Retinal pigment epithelial cell (primary cell): ENCODE results near the gene RIPOR2.

Experiments used
- DNase-seq: peaks from one replicate; pipeline ENCODE4 v3.0.0-alpha.2; 2010; ENCODE audit warnings: low read depth
- H3K4me3 ChIP-seq: 2 replicates; pipeline ENCODE4 v1.5.1; 2011; ENCODE audit warnings: mild to moderate bottlenecking, low read length, control low read depth, moderate library complexity
- TF ChIP-seq, protein P1 (sequence below): conservative IDR thresholded peaks from 2 replicates; pipeline ENCODE4 v1.5.1; 2011; ENCODE audit warnings: low read depth, low read length, control low read depth, inconsistent platforms

RIPOR2 gene

DNA sequence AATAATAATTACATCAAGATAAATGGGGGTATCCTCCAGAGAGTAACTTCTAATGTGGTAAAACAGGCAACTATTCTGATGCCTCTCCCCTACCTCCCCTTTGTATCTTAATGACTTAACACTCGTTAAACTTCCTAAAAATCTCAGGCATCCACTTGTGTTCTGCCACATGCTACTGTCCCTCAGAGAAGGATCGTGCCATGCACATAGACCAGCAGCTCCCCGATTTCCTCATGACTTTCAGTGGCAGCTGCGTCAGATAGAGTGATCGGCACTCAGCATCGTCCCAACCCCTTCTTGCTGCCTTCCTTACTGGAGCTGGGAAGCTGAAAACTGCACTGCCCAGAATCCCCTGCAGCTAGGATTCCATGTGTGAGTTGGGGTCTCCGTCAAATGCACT lies 32.1 kb downstream of the RIPOR2 start:
- TF ChIP-seq, protein P1, sequence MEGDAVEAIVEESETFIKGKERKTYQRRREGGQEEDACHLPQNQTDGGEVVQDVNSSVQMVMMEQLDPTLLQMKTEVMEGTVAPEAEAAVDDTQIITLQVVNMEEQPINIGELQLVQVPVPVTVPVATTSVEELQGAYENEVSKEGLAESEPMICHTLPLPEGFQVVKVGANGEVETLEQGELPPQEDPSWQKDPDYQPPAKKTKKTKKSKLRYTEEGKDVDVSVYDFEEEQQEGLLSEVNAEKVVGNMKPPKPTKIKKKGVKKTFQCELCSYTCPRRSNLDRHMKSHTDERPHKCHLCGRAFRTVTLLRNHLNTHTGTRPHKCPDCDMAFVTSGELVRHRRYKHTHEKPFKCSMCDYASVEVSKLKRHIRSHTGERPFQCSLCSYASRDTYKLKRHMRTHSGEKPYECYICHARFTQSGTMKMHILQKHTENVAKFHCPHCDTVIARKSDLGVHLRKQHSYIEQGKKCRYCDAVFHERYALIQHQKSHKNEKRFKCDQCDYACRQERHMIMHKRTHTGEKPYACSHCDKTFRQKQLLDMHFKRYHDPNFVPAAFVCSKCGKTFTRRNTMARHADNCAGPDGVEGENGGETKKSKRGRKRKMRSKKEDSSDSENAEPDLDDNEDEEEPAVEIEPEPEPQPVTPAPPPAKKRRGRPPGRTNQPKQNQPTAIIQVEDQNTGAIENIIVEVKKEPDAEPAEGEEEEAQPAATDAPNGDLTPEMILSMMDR, result no peak
- DNase-seq, result no peak
- no peak overlapping the region for H3K4me3 ChIP-seq

DNA sequence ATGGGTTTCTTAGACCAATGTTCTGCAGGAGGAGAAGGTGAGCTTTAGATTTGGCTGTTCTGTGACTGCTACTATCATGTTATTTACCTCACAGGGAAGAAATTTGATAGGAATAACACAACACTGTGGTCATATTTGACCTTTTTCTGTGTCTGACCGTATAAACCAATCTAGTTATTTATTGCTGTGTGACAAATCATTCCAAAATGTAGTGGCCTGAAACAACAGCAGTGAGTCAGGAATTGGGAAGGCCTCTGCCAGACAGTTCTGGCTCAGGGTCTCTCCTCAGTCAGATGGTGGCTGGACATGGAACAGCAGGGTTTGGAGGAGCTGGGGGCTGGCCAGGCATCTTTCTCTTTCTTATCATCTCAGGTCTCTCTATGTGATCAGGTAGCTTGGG lies 33.0 kb downstream of the RIPOR2 start:
- TF ChIP-seq, protein P1, result no peak
- DNase-seq, result no peak
- no peak overlapping the region for H3K4me3 ChIP-seq

DNA sequence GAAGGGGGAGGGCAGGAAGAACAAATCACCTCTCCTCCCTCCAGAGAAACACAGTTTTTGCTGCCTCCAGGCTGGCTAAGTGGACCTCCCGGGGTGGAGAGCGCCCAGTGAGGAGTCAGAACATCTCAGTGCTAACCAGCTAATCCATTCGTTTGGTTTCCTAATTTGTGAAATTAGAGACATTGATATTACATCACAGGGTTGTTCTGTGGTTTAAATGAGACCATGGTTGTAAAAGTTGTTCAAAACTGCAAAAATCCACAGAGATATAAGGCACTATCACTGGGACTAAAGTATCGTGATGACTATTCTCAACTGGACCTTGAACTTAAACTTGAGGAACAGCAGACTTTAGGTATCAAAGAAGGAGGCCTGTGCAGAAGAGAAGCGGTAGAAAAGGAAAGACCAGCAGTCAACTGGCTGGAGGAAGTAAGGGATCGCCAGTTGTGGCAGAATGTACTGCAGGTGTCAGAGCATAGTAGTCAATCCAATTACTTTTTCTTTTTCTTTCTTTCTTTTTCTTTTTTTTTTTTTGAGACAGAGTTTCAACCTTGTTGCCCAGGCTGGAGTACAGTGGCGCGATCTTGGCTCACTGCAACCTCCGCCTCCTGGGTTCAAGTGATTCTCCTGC lies 33.9 kb downstream of the RIPOR2 start:
- TF ChIP-seq, protein P1, result no peak
- DNase-seq, result no peak
- H3K4me3 ChIP-seq, result no peak overlapping the region

DNA sequence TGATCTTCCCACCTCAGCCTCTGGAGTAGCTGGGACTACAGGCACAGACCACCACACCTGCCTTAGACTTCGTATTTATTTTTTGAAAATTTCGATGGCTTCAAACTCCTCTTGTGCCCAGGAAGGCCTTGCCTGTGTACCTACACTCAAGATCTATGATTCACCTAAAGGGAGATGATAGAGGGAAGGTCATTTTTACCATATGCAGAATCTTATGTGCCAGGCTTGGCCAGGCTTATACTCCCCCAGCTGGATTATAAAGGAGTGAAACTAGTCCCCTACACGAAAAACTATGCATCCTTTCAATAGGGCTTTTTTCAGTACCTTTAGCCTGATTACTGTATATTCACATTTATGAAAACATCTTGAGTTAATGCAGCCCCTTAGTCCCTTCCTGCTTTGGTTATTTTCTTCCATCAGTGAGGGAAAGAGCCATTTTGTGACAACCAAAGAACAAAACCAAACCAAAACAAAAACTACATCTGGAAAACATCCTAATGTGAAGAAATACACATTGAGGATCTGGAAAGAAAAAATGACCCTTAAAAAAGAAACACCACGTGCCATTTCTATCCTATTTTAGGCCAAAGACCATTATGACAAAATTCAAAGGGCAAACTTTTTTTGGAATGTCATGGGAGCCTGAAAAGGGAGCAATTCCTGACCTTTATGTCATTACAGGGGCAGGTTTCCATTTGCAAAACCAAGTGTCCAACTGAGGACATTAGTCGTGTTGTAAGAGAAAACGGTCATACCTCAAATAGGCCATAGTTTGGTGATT lies 34.7 kb downstream of the RIPOR2 start:
- H3K4me3 ChIP-seq, result no peak overlapping the region
- TF ChIP-seq, protein P1, result no peak
- no peak for DNase-seq

DNA sequence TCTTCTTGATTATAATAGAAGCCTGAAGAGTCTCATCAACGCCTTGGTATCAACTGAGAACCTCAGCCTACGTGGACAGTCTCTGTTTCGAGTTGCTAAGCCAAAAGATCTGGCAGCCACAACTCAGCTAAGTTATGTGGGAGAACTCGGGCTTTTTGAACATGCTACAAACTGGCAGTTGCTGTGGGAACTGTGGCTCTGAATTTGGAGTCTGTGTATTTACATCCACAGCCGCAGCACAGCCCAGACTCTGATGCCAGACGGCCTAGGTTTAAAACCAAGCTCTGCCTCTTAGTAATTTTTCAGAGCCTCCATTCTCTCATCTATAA lies 35.8 kb downstream of the RIPOR2 start:
- no peak for DNase-seq
- TF ChIP-seq, protein P1, result no peak
- H3K4me3 ChIP-seq, result no peak overlapping the region

DNA sequence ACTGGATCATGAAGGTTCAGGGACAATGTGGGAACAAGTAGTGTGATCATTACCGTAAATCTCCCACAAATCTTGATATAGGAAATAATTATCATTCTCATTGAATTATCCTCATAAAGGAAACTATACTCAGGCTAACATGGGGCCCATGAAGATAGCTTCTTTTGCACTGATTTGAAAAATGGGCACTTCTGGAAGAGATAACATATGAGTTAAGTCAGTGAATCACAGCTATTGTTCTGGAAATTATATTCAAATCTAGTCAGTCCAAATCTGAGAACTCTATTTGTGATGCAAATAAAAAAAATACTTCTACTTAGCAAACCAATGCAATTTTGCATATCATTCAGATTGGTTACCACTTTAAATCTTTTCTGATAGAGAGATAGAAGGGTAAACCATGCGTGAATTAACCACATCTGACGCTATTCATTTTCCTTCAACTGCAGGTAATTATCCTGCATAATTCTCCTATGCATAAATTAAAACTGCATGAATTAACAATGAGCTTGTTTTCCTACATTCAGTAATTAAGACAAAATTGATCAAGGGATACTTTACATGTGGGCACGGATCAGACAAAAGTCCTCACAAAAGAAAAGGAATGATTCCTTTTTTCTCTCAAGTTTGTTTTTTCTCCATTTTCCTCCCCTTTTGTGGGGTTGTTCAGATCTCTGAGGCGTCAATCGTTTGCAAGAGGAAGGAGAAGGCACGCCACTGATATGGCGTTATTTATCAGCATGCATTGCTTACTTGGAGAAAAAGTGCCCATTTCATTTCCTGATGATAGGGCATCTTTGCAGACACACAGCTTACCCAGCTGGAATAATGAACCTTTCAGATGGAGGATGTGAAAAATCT lies 36.4 kb downstream of the RIPOR2 start:
- DNase-seq, result no peak
- TF ChIP-seq, protein P1, result no peak
- no peak overlapping the region for H3K4me3 ChIP-seq

DNA sequence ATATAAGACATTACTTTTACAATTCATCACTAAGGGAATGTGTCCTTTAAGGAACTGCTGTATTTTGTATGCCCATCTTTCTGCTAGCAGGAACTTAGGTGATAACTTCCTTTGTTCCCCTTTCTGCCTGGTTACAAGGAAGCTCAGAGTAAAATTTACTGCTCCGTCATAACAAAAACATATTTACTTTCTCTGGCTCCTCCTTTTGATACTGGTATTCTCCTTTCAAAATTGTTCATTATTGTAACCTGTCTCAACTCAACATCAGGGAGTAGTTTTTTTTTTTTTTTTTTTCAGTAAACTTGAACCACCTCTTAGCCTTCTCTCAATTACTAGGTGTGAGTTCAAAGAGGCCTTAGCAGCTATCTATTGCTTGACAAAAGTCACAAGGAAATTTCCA lies 37.1 kb downstream of the RIPOR2 start:
- no peak overlapping the region for H3K4me3 ChIP-seq
- DNase-seq, result no peak
- TF ChIP-seq, protein P1, result no peak
